Caco-2 (cell line): ENCODE measurements around the gene GDAP2. TPM values are rescaled to one million over a fixed set of nuclear protein-coding genes. Genes with fewer than 3 reads are reported as not detected.

Experiments used
- BruUV-seq: library from RNA; stranded (reverse); fragments of 400-500 nt; replicated peaks from 2 replicates; lab custom pipeline; 2021; lab: Mats Ljungman, UMichigan
- CTCF ChIA-PET: fragments of 300-600 bp; sonication (Branson Sonifier 250); formaldehyde crosslinking; loops from one replicate; lab custom pipeline; 2022; ENCODE audit warnings: antibody characterized with exemption; lab: Charles Lee
- POLR2A ChIA-PET: fragments of 300-600 bp; sonication (Branson Sonifier 250); formaldehyde crosslinking; loops from one replicate; lab custom pipeline; 2022; ENCODE audit warnings: antibody characterized with exemption; lab: Charles Lee
- DNase-seq, 2 experiments: peaks; one replicate each; pipeline versions ENCODE4 v3.0.0 to v3.0.0-alpha.2; 2020 to 2022
- H3K27me3 ChIP-seq: replicated peaks from 2 replicates; pipeline ENCODE4 v1.6.0; 2011; ENCODE audit warnings: low read length; ENCODE audit not compliant: control insufficient read depth, insufficient read depth
- H3K36me3 ChIP-seq: 2 replicates; pipeline ENCODE4 v1.5.1; 2011; ENCODE audit warnings: low read length; ENCODE audit not compliant: control insufficient read depth, insufficient read depth
- H3K4me1 ChIP-seq: fragments of 250-450 bp; sonication (Bioruptor Pico); 2 replicates; pipeline ENCODE4 v1.5.1; 2020; ENCODE audit warnings: mild to moderate bottlenecking
- H3K4me3 ChIP-seq: 2 replicates; pipeline ENCODE4 v1.5.1; 2011; ENCODE audit warnings: low read depth, mild to moderate bottlenecking, control low read depth, low read length
- H3K9me3 ChIP-seq: fragments of 250-450 bp; sonication (Bioruptor Pico); 2 replicates; pipeline ENCODE4 v1.5.1; 2020; ENCODE audit warnings: mild to moderate bottlenecking, moderate library complexity
- H3K27ac Mint-ChIP-seq: one replicate; pipeline ENCODE4 v1.8.0; 2022; ENCODE audit warnings: mixed read lengths; ENCODE audit not compliant: unreplicated experiment
- H3K27me3 Mint-ChIP-seq: one replicate; pipeline ENCODE4 v1.8.0; 2022; ENCODE audit warnings: mixed read lengths; ENCODE audit not compliant: insufficient read depth, unreplicated experiment
- H3K36me3 Mint-ChIP-seq: one replicate; pipeline ENCODE4 v1.8.0; 2022; ENCODE audit warnings: mild to moderate bottlenecking, mixed read lengths; ENCODE audit not compliant: insufficient read depth, unreplicated experiment
- H3K4me1 Mint-ChIP-seq: one replicate; pipeline ENCODE4 v1.8.0; 2022; ENCODE audit warnings: low read depth, mixed read lengths; ENCODE audit not compliant: unreplicated experiment
- H3K4me3 Mint-ChIP-seq: one replicate; pipeline ENCODE4 v1.8.0; 2022; ENCODE audit warnings: mild to moderate bottlenecking, moderate library complexity, mixed read lengths; ENCODE audit not compliant: unreplicated experiment
- H3K9me3 Mint-ChIP-seq: one replicate; pipeline ENCODE4 v1.8.0; 2022; ENCODE audit warnings: mixed read lengths; ENCODE audit not compliant: unreplicated experiment
- CTCF ChIP-seq, 2 experiments: fragments of 200-600 bp in 1 of 2; IDR thresholded peaks; 1 replicate in 1 of 2; 2 replicates in 1 of 2; pipeline versions ENCODE4 v1.5.1 to v1.8.0; 2011 to 2022; ENCODE audit warnings: antibody characterized with exemption in 1 of 2, control low read depth in 1 of 2, inconsistent platforms in 1 of 2, low read depth in 1 of 2, low read length in 1 of 2, mild to moderate bottlenecking in 1 of 2, moderate library complexity in 1 of 2; ENCODE audit not compliant: insufficient read depth in 1 of 2, severe bottlenecking in 1 of 2, unreplicated experiment in 1 of 2
- intact Hi-C: fragments of 100-400 bp; cut with micrococcal nuclease; formaldehyde crosslinking; loops from one replicate; pipeline ENCODE4 v1.10.0; 2022; ENCODE audit not compliant: unreplicated experiment
- total RNA-seq: library from RNA; stranded (reverse); gene quantifications from 2 replicates; pipeline ENCODE4 v1.2.3, GENCODE V29; 2022

Gene GDAP2
- total RNA-seq, 1 experiment from 2014 or later, result 16.4 TPM

DNA sequence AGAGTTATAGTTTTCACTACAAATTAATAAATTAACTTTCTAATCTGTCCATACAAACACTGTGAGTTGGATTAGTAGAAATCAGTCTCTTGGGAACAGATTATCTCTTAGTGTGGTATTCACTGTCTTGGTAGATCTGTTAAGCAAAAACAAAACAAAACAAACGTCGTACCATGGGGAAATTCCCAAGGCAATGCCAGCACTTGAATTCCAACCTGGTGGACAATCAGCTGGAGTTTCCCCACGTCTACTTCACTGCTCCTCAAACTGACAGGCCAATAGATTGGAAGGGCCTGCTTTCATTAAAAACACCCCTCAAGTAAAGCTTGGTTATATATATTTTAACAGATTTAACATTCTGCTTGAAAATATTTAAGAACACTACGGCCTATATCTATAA lies 31.9 kb downstream of the GDAP2 start:
- H3K4me3 ChIP-seq, result no peak overlapping the region
- Mint-ChIP-seq H3K4me3 (no peak overlapping the region), H3K9me3 (no peaks in the 10 kb centered on the region), H3K4me1 (no peaks in the 10 kb centered on the region), H3K27me3 (no peaks in the 10 kb centered on the region), H3K27ac (no peak overlapping the region), H3K36me3 (peaks cover 22% of the 10 kb centered on the region)
- no TSS peak for BruUV-seq
- no peak for TF ChIP-seq CTCF (IDR thresholded peaks at IDR 0.05; ENCODE audit: insufficient read depth in 1 of 2, low read depth in 1 of 2, low read length in 1 of 2, severe bottlenecking in 1 of 2, unreplicated experiment in 1 of 2)
- ChIA-PET POLR2A (no interaction called here), CTCF (no interaction called here)
- no peak for DNase-seq
- H3K27me3 ChIP-seq, result no peaks in the 10 kb centered on the region
- H3K9me3 ChIP-seq, result no peaks in the 10 kb centered on the region
- intact Hi-C loops, result loop anchor here (10.0 kb wide), 2 partner anchors 143 to 263 kb away; no protein-coding TSS in a partner anchor
- H3K4me1 ChIP-seq, result no peaks in the 10 kb centered on the region
- no peaks in the 10 kb centered on the region for H3K36me3 ChIP-seq

- no peaks in the 10 kb centered on the region for H3K4me1 ChIP-seq
- no peak overlapping the region for H3K27ac Mint-ChIP-seq
- peaks cover 12% of the 10 kb centered on the region for H3K36me3 Mint-ChIP-seq
- H3K4me3 ChIP-seq, result no peak overlapping the region
- BruUV-seq, result no TSS peak
- no peaks in the 10 kb centered on the region for H3K9me3 Mint-ChIP-seq
- DNase-seq, result peak; percentile 38 to 69
- peak; percentile 55 to 56 for TF ChIP-seq CTCF (IDR thresholded peaks at IDR 0.05; ENCODE audit: insufficient read depth in 1 of 2, low read depth in 1 of 2, low read length in 1 of 2, severe bottlenecking in 1 of 2, unreplicated experiment in 1 of 2)
- no peaks in the 10 kb centered on the region for H3K36me3 ChIP-seq
- POLR2A ChIA-PET, result no interaction called here
- no peaks in the 10 kb centered on the region for H3K27me3 Mint-ChIP-seq
- H3K27me3 ChIP-seq, result no peaks in the 10 kb centered on the region
- intact Hi-C loops, result loop anchor here (2.0 to 10.0 kb wide), 4 partner anchors 79 to 383 kb away; no protein-coding TSS in a partner anchor
- H3K9me3 ChIP-seq, result no peaks in the 10 kb centered on the region
- H3K4me1 Mint-ChIP-seq, result no peaks in the 10 kb centered on the region
- H3K4me3 Mint-ChIP-seq, result no peak overlapping the region
- CTCF ChIA-PET, result interaction anchor here (0.6 to 1.4 kb wide), 4 partner anchors 34 to 383 kb away, joined by 3 to 6 read pairs (median 4); partner anchors contain the start of genes GDAP2 and WDR3
Measured at GRCh38 chr1:117895482-117896114, 33.8 kb downstream of the GDAP2 start.

DNA sequence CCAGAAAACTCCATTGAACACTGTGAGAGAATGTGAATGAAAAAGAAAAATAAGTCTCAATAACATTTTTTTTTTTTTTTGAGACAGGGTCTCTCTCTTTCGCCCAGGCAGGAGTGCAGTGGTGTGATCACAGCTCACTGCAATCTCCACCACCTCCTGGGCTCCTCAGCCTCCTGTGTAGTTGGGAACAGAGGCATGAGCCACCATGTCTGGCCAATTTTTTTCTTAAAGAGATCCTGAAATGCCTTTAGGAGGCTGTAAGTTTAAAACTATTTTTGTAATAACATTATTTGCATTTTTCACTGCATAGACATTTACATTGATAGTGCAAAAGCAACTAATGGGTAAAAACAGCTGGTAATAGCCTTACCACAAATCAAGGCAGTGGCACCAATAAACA lies 35.3 kb downstream of the GDAP2 start:
- Mint-ChIP-seq H3K4me1 (no peaks in the 10 kb centered on the region), H3K4me3 (no peak overlapping the region), H3K9me3 (no peaks in the 10 kb centered on the region), H3K27ac (no peak overlapping the region), H3K27me3 (no peaks in the 10 kb centered on the region), H3K36me3 (peaks cover 6% of the 10 kb centered on the region)
- H3K27me3 ChIP-seq, result no peaks in the 10 kb centered on the region
- no peak for DNase-seq
- no peak for TF ChIP-seq CTCF (IDR thresholded peaks at IDR 0.05; ENCODE audit: insufficient read depth in 1 of 2, low read depth in 1 of 2, low read length in 1 of 2, severe bottlenecking in 1 of 2, unreplicated experiment in 1 of 2)
- intact Hi-C loops, result loop anchor here (2.0 to 10.0 kb wide), 4 partner anchors 77 to 381 kb away; no protein-coding TSS in a partner anchor
- no peaks in the 10 kb centered on the region for H3K4me1 ChIP-seq
- ChIA-PET CTCF (no interaction called here), POLR2A (no interaction called here)
- no peaks in the 10 kb centered on the region for H3K9me3 ChIP-seq
- H3K36me3 ChIP-seq, result no peaks in the 10 kb centered on the region
- no peak overlapping the region for H3K4me3 ChIP-seq
- BruUV-seq, result no TSS peak
